HG02571 (cell line): ENCODE measurements around the gene PACRG.

Experiments
- ATAC-seq: cut with Tn5 transposase; IDR thresholded peaks from one replicate; pipeline ENCODE4 v1.9.1; 2021; ENCODE audit warnings: mild to moderate bottlenecking, moderate library complexity; ENCODE audit not compliant: unreplicated experiment

Gene PACRG

DNA sequence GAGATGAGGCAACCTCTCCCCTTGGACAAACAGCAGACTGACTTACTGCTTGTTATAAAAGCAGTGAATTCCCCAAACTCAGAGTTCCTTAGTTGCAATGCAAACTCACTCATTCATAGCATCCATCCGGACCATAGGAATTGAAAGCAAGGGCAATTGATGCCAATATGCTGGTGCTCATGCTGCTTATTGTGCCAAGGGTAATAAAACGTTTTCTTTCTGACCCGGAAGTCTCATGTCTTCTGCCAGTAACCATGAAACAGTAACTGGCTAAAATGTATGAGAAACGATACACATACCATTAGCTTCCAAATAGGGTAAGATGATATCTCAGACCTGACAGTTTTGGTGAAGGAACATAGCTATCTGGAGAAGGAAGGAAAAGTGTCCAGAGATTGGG, 18.3 kb upstream of the PACRG start:
- no peak for ATAC-seq

DNA sequence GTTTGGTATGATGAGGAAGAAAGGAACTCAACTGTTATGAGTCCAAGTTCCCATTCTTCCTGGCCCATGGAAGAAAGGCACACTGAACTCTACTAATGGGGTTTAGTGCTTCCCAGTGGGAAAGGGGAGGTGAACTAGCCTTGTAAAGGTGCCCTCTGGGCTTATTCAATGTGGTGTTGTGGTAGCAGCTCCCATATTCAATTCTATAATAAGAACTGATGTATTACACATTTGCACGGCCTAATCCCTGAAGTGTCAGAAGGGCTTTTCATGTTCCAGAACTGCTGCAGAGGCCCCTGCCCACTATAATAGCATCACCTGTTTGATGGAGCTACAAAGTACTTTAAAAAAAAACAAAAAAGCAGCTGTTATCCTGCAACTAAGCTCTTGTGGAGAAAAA, 17.4 kb upstream of the PACRG start:
- no peak for ATAC-seq

GRCh38 chr6:162710936-162711335, 16.8 kb upstream of the PACRG start:
- ATAC-seq, result no peak

DNA sequence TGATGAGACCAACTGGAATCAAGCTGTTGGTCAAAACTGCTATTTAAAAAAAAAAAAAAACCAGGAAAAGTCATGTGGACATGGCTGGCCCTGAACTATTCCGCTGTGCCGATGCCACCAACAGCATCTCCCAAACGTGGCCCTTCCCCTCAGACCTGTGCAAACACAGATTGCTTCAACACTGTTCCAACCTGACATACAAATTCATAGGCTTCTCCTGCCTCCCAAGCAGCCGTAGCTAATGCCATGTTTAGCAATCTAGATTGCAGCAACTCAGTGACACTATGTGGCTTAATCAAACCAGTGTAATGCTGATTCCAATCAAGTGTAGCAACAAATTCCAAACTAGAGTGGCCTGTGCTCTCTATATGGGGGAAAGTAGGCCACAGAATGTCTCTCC, 16.4 kb upstream of the PACRG start:
- no peak for ATAC-seq

DNA sequence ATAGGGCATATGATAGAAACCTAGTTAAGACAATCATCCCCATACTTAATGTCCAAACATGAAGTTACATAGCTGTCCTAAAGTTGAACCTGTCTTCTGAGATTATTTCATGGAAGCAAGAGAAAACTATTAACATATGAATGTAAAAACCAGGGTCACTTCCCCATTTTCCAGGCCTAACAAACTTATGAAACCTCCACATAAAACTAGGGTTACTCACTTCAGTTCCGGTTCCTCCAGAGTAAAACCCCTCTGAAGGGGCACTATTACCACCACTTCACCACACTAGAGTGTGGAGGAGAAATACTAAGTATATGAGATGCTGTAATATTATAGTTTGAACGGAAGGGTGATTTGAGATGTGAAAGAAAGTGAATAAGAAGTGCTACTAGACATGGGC, 15.1 kb upstream of the PACRG start:
- ATAC-seq, result no peak

DNA sequence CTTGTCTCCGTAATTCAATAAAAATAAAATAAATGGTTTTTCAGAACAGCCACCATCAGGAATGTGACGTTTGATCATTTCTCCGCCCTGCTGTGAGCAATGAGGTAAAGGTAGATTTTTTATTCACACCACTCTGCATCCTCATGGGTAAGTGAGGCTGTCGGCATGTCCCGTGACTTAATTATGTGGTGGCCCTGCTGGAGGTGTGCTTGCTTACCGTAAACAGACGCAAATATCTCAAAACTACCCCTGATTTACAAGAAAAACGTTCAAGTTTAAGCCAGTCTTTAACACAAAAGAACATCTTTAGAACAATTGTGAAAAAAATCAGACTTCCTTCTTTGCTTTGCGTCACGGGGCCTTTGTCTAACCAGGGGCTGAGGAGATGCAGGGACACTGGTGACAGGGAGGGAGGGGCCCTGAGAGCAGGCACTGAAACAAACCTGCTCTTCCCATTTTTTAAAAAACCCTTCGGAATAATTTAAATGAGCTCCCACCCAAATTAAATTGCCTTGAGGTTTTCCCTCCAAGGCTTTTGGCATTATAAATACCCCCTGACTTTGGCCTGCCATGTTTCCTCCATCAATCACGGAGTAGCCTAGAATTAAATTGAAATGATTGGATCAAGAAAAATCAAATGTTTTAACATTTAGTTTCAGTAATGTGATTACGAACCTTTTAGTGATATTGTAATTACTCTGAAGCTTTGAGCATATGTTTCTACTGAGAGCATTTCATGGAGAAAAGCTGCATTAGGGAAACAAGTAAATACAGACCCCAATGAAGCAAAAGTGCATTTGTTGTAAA, 13.6 kb upstream of the PACRG start:
- no peak for ATAC-seq

GRCh38 chr6:162715601-162716000, 12.2 kb upstream of the PACRG start:
- no peak for ATAC-seq

- no peak for ATAC-seq
These were observed 8.2 kb upstream of the PACRG start for GRCh38 chr6:162719528-162719927.

- no peak for ATAC-seq
These were observed 6.4 kb upstream of the PACRG start for GRCh38 chr6:162721404-162721687.

DNA sequence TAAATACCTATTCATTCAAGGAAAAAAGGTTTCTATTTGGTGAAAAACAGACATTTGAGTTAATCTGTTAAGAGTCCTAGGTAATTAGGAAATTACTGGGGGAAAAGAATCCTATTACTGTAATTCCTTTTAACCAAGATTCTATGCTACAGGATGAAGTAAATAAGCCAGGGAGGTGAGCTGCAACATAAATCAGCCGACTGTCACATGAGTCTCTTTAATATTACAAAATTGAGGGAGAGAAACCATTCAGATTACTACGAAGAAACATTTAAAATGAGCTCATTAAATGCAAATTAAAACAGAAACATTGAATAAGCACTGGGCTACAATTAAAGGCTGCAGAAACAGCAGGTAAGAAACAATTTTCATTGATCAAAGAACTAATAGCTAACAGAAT, 5.5 kb upstream of the PACRG start:
- no peak for ATAC-seq

- no peak for ATAC-seq
These were observed 5.1 kb upstream of the PACRG start for GRCh38 chr6:162722633-162723032.

DNA sequence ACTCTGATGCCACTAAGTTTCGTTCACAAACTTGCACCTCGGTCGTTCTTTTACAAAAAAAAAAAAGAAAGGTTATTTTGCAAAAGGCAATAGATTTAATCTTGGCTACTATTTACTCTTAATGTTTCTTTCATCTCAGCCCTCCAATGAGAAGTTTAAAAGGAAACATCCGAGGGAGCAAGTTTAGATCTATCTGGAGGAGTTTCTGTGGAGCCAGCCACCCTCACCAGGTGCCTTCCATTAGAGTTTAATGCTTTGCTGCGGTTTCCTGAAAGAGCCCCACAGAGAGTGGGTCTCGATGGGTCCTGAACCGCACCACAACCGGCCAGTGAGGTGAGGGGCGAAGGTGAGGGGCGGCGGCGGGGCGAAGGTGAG, 840 bp upstream of the PACRG start:
- peak; percentile 9 for ATAC-seq

GRCh38 chr6:162728197-162728596, 423 bp downstream of the PACRG start:
- ATAC-seq, result no peak

DNA sequence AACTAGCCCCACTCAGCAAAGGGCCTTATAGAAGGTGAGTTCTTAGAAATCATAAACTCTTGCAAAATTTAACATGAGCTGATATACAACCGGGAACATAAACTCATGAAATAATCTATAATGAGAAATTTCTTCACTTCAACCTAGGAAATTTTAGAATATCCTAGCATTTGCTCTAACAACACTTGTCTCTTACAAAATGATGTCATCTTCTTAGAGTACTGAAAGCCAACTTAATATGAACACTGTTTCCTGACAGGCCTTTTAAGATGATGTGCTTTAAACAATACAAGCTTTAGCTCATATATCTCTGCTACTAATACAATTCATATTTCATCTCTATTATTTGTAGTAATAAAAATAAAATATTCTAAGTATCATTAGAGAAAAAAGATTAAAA, 932 bp downstream of the PACRG start:
- no peak for ATAC-seq

DNA sequence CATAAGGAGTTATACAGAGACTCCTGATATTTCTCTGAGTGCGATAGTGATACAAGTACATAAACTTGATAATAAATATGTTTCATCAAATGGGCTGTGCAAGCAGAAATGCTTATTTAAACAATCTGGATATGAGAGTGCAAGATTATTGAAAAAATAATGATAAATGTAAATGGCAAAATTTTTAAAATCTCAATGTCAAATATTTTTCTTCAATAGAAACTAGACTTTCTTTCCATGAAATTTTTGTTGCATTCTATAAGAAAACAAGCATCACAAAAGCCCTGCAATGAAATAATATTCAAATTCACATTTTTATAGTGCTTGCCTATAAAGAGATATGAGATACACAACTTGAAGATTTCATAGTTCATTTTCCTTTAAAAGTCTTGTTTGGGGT, 2.7 kb downstream of the PACRG start:
- ATAC-seq, result no peak

DNA sequence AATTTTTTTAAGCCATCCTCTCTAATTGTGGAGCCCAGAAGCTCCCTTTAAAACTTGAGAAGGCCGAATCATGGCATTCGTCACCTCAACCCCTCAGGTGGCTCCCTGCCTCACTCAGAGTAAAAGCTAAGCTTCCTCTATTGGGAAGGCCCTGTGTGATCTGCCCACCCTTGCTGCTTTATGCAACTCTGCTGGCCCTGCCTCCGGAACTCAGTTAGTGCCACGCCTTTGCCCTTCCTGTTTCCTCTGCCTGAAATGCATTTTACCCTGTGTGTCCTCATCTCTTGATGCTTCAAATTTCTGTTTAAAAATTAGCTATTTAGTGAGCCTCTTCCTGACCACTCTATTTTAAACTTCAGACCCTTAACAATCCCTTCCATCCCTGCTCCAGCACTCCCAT, 5.7 kb downstream of the PACRG start:
- ATAC-seq, result no peak

GRCh38 chr6:162736961-162737360, 9.2 kb downstream of the PACRG start:
- no peak for ATAC-seq

GRCh38 chr6:162750776-162751175, 23.0 kb downstream of the PACRG start:
- ATAC-seq, result no peak

DNA sequence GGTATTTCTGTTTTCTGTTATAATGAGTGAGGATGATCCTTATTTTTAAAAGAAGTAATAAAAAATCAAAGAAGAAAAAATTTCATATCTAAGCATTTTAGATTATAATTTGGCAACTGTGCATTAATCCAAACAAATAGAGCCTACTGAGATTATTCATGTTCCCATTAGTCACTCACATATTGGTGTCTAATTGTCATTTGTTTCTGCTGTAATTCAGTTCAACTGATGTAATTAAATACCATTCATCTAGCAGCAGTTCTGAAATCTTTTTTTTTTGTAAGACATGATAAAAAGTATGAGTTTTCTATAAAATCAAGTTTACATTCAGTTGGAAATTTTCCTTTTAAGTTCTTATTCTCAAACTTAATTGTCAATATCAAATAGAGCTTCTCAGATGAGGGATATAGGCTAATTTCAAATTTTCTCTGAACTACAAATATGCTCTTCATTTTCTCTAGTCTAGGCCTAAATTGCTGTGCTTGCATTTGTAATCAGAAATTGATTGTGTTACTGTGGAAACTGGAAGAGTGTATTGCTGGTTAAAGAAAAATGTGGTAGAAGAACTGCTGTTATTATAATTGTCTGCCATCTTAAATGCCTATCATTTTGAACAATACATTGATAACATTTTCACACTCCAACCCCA, 23.6 kb downstream of the PACRG start:
- ATAC-seq, result no peak

GRCh38 chr6:162753775-162754174, 26.0 kb downstream of the PACRG start:
- ATAC-seq, result no peak

DNA sequence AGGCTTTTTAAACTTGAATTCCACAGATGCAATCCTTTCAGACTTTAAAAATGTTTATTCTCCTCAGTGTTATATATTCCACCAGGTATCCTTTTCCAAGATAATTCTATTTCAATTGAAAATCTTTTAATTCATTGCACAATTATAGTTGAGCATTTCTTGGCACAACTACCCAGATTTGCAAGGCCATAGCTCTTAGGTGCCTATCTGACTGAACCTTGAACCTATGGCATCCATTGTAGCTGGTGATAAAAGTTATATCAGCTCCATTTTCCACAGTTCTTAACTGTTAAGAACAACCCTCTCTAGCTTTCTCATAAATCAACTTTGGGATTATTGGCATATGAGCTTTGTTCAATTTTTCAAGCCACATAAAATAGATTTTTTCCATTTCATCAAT, 42.4 kb downstream of the PACRG start:
- ATAC-seq, result no peak

DNA sequence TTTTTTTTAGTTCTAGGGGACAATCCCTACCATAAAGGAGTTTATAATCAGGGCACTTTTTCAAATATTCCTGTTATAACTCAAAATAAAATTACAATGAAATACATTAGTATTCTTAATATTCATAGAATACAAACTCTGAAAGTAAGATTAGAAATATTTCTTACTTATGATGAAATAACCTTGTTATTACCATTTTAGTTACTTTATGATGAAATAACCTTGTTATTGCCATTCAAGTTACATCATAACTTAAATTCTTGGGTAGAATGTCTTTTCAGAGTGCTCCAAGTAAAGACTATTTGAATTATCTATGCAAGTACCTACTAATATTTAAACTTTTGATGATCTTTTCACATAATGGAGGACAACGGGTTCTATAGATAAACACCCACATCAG, 43.2 kb downstream of the PACRG start:
- ATAC-seq, result no peak

GRCh38 chr6:162772466-162772865, 44.7 kb downstream of the PACRG start:
- ATAC-seq, result no peak
